ENCODE measurements around the gene MSI2.
"Not testable (repeated sequence)": the region's sequence is repeated elsewhere in the genome, so short reads cannot be mapped to it uniquely, and the experiment has no call there.

MSI2 gene

DNA sequence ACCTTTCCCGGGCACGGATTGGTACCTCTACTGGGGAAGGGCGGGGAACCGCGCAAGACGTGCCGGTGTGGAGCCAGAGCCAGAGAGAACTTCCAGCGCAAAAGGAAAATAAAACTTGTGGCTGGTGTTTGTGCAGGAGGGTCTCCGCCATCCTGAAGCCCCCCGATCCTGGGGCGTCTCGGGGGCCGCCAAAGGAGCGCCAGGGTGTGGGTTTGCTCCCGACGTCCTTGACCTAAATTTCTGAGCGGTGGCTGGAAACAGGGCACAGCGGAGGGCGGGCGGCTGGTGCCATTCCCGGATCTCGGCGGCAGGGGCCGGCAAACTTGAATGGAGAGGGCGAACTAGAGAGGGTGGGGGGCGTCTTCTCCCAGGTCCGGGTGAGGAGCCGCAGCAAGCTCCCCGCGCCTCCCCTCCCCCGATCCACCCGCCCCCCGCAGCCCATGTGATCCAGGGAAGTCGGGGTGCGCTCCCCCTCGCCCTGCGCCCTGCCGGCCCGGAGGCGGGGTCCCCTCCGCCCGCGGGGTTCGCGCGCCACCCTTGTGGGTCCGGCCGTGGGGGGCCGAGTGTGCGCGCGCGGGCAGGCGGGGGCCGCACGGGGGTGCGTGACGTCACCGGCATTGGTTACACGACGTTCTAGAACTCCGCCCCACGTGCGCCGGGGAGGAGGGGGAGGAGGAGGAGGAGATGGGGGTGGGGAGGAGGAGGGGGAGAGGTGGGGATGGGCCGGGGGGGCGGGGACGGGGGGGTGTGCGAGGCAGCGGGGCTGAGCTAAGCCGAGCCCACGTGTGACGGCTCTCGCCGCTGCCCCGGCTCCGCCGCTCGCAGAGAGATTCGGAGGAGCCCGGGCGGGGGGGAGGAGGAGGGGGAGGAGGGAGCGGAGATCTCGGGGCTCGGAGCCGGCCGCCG, at the start of gene MSI2:
TSS of gene MSI2 (plus strand) at position 748 of the 906 bp plus-strand sequence. CDS start 220 bp downstream, outside the sequence.
- DNase-seq (ENCODE audit: low read depth in 4 of 4, low spot score in 1 of 4): peak; percentile 77 to 84 (median 82)

DNA sequence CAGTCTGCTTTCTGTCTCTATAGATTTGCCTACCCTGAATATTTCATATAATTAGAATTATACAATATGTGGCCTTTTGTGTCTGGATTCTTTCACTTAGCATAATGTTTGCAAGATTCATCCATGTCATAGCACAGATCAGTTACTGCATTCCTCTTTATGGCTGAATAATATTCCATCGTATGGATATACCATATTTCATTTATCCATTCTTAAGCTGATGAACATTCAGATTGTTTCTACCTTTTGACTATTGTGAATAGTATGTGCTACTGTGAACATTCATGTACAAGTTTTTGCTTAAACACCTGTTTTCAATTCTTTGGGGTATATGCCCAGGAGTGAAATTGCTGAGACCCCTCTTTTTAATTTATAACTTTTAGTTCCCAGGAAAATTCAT, 49.4 kb upstream of the MSI2 start:
- no peak for DNase-seq (ENCODE audit: low read depth in 4 of 4, low spot score in 1 of 4)

DNA sequence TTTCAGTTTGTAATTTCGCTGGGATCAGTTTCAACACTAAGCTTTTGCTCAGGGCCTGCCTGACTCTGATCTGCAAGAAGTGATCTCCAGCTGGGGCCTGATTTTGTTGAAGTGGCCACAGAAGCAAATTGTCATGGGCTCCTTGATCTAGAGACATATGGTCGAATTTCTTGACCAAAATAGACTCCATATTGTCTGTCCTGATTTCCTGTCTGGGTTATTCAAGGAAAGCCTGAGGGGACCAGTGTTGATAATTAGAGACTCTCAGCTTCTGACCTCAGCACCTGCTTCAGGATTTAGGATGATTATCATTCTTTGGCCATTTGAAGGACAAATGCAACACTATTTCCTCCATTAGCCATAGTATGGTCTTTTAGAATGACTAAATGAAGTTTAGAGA, 48.9 kb upstream of the MSI2 start:
- DNase-seq (ENCODE audit: low read depth in 4 of 4, low spot score in 1 of 4): no peak

DNA sequence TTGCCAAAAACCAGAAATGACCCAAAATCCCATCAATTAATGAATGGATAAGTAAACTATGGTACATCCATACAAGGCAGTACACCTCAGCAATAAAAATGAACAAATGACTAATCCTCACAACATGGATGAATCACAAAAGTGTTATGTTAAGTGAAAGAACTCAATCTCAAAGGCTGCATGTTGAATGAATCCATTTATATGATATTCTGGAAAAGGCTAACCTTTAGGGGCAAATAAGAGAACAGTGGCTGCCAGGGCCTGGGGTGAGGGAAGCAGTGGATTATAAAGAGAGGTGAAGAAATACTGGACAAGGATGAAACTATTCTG, 46.1 kb upstream of the MSI2 start:
- DNase-seq (ENCODE audit: low read depth in 4 of 4, low spot score in 1 of 4): no peak

DNA sequence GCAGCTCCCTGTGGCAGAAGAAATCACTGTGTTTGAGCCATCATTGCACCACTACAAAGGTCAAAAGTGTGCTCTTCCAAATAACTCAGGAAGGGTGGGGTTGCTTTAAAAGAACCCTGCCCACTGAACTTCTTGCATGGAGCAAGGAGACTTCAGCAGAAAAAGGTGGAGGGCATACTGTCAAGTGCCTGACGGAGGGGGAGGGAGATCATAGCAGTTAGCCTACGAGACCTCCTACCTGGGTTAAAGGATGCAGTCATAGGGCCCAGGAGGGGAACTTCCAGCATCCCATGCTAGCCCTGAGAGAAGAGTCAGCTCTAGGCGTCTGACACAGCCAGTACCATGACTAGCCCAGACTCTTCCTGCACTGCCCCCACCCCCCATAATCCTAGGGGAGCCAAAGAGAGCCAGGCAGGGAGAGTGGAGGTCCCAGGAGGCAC, 45.3 kb upstream of the MSI2 start:
- no peak for DNase-seq (ENCODE audit: low read depth in 4 of 4, low spot score in 1 of 4)

DNA sequence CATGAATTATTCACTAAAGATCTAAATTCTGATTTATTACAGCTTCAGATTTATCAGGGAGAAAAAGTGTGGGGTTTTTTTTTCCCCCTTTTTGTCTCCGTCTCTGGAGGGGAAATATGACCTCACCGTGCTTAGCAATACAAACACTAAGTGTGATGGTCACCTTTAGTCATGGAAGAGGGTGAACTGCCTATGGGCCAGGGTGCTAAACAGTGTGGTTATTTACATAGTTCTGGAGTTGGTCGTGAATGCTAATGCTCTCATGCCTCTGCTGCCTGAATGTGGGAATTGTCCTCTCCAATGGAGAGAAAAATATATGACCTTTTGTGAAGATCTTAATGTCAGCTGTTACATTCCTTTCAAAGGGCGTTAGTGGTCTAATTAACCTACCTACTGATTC, 44.8 kb upstream of the MSI2 start:
- DNase-seq (ENCODE audit: low read depth in 4 of 4, low spot score in 1 of 4): no peak

DNA sequence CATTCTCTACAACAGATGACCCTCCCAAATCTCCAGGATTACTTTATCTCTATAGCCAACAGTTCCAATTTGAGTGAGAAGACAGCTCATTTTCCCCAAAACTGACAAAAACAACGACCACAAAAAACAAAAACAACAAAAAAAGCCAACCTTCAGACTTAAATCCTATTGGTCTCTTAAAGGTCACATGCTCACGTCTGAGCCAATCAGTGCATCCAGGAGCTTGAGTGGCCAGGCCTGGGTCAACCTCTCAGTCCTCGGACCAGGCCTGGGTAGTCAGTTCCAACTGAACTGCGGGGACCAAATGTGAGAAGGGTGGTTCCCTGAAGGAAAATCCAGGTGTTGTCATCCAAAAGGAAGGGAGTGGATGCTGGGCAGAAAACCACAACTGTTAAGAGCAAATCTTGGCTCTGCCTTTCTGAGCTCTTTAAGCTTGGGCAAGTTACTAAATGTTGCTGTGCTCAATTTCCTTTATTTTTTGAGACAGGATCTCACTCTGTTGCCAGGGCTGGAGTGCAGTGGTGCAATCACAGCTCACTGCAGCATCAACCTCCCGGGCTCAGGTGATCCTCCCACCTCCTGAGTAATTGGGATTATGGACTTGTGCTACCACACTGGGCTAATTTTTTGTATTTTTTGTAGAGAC, 43.0 kb upstream of the MSI2 start:
- DNase-seq (ENCODE audit: low read depth in 4 of 4, low spot score in 1 of 4): no peak

DNA sequence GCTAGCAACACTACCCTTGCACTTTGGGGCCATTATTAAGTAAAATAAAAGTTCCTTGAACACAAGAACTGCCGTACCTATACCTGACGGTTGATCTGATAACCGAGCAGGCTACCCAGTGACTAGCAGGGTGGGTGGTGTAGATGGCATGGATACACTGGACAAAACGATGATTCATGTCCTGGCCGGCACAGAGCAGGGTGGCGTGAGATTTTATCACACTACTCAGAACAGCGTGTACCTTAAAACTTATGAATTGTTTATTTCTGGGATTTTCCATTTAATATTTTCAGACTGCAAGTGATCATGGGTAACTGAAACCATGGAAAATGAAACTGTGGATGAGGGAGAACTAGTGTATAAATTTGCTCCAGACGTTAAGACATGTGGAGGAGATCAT, 41.0 kb upstream of the MSI2 start:
- no peak for DNase-seq (ENCODE audit: low read depth in 4 of 4, low spot score in 1 of 4)

DNA sequence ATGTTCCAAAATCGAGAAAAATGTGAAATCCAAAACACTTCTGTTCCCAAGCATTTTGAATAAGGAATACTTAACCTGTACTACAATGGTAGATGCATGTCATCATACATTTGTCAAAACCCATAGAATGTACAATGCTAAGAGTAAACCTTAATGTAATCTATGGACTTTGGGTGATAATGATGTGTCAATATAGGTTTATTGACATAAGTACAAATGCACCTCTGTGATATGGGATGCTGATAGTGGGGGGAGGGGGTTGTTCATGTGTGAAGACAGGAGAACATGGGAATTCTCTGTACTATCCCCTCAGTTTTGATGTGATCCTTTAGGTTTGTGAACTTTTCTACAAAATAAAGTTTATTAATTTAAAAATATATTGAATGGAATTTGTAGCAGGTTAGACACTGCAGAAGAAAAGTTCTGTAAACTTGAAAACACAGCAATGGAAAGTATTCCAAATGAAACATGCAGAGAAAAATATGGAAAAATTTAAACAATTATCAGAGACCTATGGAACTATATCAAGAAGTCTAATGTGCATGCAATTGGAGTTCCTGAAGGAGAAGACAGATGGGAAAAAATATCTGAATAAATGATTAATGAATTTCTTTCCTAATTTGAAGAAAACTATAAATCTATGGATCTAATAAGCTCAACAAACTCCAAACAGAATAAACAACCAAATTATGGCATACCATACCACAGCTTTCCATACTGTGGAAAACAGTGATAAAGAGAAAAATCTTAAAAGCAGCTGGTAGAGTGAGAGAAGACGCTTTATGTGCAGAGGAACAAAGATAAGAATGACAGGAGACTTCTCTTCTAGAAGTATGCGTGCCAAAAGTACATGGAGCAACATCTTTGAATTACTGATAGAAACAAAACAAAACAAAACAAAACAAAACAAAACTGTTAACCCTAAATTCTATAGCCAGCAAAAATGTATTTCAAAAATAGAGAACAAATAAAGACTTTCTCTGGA, 34.7 kb upstream of the MSI2 start:
- no peak for DNase-seq (ENCODE audit: low read depth in 4 of 4, low spot score in 1 of 4)

DNA sequence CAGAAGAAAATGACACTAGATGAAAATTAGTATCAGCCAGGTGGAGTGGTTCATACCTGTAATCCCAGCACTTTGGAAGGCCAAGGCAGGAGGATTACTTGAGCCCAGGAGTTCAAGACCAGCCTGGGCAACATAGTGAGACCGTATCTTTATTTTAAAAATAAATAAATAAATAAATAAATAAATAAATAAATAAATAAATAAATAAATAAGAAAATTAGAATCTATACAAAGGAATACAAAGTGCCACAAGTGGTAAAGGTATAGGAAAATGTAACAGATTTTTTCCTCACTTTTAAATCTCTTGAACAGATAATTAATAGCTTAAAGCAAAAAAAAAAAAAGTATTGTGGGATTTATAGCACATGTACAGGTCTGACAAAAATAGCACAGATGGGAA, 33.9 kb upstream of the MSI2 start:
- not testable (repeated sequence) for DNase-seq (ENCODE audit: low read depth in 4 of 4, low spot score in 1 of 4)

DNA sequence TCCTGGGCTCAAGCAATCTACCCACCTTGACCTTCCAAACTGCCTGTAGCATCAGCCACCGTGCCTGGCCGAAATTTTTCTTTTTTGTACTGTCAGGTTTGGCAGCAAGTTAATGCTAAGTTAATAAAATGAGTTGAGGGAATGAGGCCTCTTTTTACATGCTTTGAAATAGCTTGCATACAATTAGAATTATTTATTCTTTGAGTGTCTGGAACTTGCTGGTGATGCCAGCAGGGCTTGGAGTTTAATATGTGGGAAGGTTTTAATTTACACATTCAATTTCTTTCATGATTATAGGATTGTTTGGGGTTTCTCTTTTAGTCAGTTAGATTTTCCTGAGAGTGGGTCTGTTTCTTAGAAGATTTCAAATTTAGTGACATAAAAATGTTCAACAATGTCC, 31.2 kb upstream of the MSI2 start:
- no peak for DNase-seq (ENCODE audit: low read depth in 4 of 4, low spot score in 1 of 4)

DNA sequence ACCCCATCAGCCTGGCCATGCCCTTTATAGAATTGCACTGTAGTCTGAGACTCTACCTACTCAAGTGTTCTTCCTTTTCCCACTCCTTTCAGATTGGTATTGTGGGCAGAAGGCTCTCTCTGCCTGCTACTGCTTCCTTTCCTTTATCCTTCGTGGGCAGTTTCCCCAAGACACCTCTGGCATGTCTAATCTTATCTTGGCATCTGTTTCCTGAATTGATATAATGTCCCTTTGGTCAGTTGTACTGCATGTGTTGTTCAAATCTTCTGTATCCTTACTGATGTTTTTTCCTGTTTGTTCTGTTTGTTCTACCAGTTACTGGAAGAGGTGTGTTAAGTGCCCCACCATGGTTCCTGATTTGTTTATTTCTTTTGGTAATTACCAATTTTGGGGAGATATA, 29.5 kb upstream of the MSI2 start:
- no peak for DNase-seq (ENCODE audit: low read depth in 4 of 4, low spot score in 1 of 4)

DNA sequence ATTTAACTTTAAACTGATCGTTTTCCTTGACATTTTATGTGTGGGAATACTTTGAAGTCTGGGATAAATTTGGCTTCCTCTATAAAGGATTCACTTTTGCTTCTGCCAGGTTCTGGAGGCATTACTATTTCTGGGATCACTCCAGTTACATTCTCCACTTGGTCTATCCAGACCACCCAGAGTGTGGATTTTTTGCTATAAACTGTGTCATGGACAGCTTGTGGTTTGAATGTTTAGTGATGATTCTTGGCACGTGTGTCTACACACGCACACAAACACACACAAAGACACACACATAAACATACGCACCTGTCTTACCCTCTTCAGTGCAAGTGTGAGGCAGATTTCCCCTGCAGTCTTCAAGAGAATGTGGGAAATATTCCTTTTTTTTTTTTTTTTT, 27.4 kb upstream of the MSI2 start:
- DNase-seq (ENCODE audit: low read depth in 4 of 4, low spot score in 1 of 4): no peak

DNA sequence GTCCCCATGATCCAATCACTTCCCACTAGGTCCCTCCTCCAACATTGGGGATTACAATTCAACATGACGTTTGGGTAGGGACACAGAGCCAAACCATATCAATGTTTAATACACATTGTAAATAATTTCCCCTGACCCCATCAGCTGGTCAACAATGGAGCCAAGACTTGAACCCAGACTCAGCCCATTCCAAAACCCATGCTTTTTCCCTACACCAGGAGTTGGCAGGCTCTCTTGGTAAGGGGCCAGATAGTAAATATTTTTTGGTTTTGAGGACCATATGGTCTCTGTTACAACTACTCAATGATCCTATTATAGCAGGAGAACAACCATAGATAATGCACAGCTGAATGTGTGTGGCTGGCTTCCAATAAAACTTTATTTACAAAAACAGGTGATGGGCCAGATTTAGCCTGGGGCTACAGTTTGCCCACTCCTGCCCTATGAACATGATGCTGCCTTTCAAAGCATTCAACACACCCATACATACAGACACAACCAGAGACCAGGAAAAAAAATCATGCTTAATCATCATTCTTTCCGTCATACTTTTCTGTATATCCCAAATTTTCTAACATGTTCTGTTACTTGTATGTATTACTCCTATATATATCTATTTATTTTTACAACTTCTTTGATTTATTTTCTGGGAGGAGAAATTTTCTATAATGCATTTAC, 22.1 kb upstream of the MSI2 start:
- DNase-seq (ENCODE audit: low read depth in 4 of 4, low spot score in 1 of 4): no peak

DNA sequence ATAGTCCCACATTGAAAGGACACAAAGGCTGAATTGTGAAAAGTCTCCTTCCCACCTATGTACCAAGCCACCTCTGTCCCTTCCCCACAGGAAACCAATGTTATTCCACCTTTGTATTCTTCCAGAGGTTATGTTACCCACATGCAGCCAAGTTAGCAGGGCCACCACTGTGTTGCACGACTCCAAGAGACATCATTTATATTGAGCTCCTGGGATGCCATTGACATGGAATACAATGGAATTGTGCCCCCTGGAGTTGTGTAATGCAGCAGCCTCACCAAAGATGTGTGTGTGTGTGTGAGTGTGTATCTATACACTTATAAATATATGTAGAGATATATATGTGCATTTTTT, 21.6 kb upstream of the MSI2 start:
- DNase-seq (ENCODE audit: low read depth in 4 of 4, low spot score in 1 of 4): no peak

DNA sequence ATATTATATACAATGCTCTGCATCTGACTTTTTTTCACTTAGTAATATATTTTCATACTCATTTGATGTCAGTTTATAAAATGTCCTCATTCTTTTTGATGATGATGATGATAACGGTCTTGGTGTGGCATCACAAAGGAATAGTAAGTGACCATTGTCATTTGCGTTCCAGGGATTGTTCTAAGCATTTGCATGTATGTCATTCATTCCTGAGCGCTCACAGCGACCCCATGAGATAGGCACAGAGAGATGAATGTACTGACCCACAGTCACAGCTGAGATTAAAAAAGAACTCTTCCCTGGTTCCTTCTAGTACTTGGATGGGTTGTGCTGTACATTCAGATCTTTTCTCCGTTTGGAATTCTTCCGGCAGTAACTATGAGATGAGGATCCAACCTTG, 21.2 kb upstream of the MSI2 start:
- no peak for DNase-seq (ENCODE audit: low read depth in 4 of 4, low spot score in 1 of 4)

DNA sequence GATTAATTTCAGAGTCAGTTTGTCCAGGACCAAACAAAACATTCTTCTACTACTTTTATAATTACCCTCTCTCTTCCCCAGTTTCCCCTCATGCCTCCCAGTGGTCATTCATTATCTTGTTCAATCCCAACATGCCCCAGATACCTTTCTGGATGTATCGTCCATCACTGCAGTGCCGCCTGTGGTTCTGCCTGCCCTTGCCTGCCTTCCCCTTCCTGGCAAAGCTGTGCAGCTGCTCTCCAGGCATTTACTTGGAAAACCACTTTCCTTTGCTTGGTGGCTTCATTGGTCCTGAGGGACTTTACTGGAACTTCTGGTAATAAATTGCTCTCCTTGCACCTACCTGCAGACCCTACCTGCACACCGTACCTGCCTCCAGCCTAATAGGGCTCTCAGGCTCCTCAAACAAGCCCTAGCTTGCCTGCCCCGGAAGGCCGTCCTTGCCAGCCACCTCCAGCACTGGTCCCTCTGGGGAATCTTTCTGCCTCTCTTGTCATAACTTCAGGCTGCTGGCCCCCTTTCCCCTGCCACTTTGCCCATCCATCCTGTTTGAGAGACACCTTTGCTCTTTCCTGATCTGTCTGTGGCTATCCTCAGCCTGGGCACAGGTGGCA, 19.5 kb upstream of the MSI2 start:
- no peak for DNase-seq (ENCODE audit: low read depth in 4 of 4, low spot score in 1 of 4)

DNA sequence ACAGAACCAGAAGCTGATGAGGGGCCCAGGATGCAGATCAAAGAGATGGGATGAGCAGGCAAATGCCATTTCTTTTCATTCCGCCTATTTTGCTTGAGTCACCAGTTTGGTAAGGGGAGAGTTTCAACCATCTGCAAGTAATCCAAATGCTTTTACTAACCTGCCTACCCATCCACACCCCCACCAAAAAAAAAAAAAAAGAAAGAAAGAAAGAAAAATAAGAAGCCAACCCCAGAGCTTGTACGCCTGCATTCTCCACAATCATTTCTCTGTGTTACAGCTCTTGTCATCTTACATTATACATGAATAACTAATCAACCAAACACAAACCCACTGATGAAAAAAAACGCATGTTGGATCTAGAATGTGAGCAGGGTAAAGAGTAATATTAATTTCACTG, 15.7 kb upstream of the MSI2 start:
- no peak for DNase-seq (ENCODE audit: low read depth in 4 of 4, low spot score in 1 of 4)

DNA sequence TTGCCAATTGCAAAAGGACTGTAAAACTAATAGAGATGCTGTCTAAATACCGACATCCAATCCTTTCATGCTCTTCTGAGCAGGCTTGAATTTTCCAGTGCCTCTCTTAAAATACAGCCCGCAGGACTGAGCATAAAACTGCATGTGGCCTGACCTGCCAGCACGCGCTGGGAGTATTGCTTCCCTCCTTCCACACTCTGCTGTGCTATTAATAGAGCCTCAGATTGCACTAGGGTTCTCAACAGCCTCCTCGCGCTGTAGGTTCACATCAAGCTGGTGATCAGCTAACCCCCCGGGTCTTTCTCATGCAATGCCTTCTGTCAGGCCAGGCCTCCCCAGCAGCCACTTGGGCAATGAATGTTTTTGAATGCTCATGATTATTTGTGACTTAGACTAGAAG, 14.2 kb upstream of the MSI2 start:
- DNase-seq (ENCODE audit: low read depth in 4 of 4, low spot score in 1 of 4): no peak

DNA sequence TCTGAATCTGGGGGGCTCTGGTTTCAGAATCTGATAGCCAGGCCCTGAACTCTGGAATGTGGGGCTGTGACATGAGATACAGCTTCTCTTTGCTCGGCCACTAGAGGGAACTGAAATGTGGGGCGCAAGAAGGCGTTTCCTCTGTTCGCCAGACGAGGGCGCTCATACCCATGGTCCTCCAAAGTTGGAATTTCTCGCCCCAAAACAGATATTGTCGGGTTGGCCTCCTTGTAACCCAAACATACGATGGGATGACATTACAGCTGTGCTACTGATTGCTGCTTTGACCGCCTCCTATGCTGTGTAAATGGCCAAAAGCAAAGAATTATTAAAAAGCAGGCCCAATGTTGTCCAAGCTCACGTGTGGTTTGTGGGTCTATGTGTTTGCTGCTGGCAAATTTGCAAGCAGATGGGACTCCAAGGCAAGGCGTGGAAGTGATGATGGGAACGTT, 13.1 kb upstream of the MSI2 start:
- DNase-seq (ENCODE audit: low read depth in 4 of 4, low spot score in 1 of 4): peak; percentile 57 to 74 (median 58)

DNA sequence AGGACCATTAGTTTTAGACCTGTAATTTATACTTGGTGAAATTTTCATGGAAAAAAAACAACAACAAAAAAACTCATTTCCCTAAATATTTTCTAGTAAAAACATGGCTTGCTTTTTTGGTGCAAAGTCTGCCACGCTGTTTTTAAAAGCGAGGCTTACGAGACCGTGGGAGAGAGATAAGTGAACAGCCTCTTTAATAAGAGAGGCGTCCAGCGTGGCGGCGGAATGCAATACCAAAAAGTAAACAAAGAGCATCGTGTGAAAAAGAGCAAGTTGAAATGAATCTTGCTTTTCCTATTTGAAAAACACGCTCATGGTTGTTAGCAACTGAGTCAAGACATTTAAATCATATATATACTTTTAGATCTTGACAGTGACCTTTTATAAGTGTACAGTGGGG, 10.5 kb upstream of the MSI2 start:
- no peak for DNase-seq (ENCODE audit: low read depth in 4 of 4, low spot score in 1 of 4)
